ENCODE measurements around the gene APBB1. TPM values are rescaled to one million over a fixed set of nuclear protein-coding genes. Genes with fewer than 3 reads are reported as not detected.

Gene APBB1
- total RNA-seq, 1 experiment from 2014 or later = 12.4 TPM

- CTCF ChIA-PET = interaction anchor here (0.9 kb wide), 1 partner anchor 16 kb away, joined by 3 read pairs; no protein-coding TSS in a partner anchor
- no peaks in the 10 kb centered on the region for H3K9me3 ChIP-seq (ENCODE audit: control insufficient read depth in 1 of 2, insufficient read depth in 1 of 2, low read depth in 1 of 2, low read length in 2 of 2)
- H3K4me3 ChIP-seq (replicated peaks in 1 of 2; ENCODE audit: low read depth in 1 of 2, low read length in 2 of 2) = no peak overlapping the region
- RAD21 ChIA-PET (ENCODE audit: low non-redundant PET in 1 of 2, low total read pairs in 2 of 2, uncharacterized antibody in 2 of 2, unreplicated experiment in 2 of 2) = no interaction called here
- H3K36me3 ChIP-seq (ENCODE audit: control insufficient read depth in 1 of 2, insufficient read depth in 2 of 2, low read length in 2 of 2) = peaks cover 0 to 2% of the 10 kb centered on the region in 2 experiments; a peak in 1 of 4 replicates
- DNase-seq (ENCODE audit: low read depth, low spot score) (no peak), ATAC-seq (no peak)
- H3K9me2 ChIP-seq (ENCODE audit: insufficient read depth) = no peaks in the 10 kb centered on the region
- no peak overlapping the region for H2AFZ ChIP-seq (ENCODE audit: low read depth, low read length, poor library complexity, severe bottlenecking)
- POLR2A ChIA-PET = no interaction called here
- no peak for TF ChIP-seq REST (IDR thresholded peaks at IDR 0.05; ENCODE audit: low read depth)
- TF ChIP-seq MAX (IDR thresholded peaks at IDR 0.05) = no peak
- TF ChIP-seq JUND (IDR thresholded peaks at IDR 0.05) = no peak
- no peaks in the 10 kb centered on the region for H3K27me3 ChIP-seq (ENCODE audit: insufficient read depth, low read length)
- BruUV-seq (replicated peaks) = no TSS peak
- no peak overlapping the region for H3K4me2 ChIP-seq (ENCODE audit: low read length)
- no peaks in the 10 kb centered on the region for H3K79me2 ChIP-seq (ENCODE audit: insufficient read depth, low read length)
- no peak overlapping the region for H3K9ac ChIP-seq (ENCODE audit: low read length)
- H3K27ac ChIP-seq (ENCODE audit: low read depth, low read length) = no peak overlapping the region
- intact Hi-C loops (cut with micrococcal nuclease) = no loop called here
- no peaks in the 10 kb centered on the region for H4K20me1 ChIP-seq (ENCODE audit: insufficient read depth)
- H3K4me1 ChIP-seq (ENCODE audit: control insufficient read depth in 1 of 2, insufficient read depth in 2 of 2, low read length in 2 of 2) = no peaks in the 10 kb centered on the region
These were observed 40.2 kb upstream of the APBB1 start for GRCh38 chr11:6459099-6459450.

GRCh38 chr11:6458352-6459098 is 39.6 kb upstream of the APBB1 start:
- ChIA-PET RAD21 (ENCODE audit: low non-redundant PET in 1 of 2, low total read pairs in 2 of 2, uncharacterized antibody in 2 of 2, unreplicated experiment in 2 of 2) (no interaction called here), CTCF (no interaction called here), POLR2A (no interaction called here)
- H3K4me3 ChIP-seq (replicated peaks in 1 of 2; ENCODE audit: low read depth in 1 of 2, low read length in 2 of 2) = no peak overlapping the region
- peaks cover 0 to 2% of the 10 kb centered on the region in 2 experiments; a peak in 1 of 4 replicates for H3K36me3 ChIP-seq (ENCODE audit: control insufficient read depth in 1 of 2, insufficient read depth in 2 of 2, low read length in 2 of 2)
- H3K9ac ChIP-seq (ENCODE audit: low read length) = no peak overlapping the region
- no peak for DNase-seq (ENCODE audit: low read depth, low spot score)
- H3K4me1 ChIP-seq (ENCODE audit: control insufficient read depth in 1 of 2, insufficient read depth in 2 of 2, low read length in 2 of 2) = no peaks in the 10 kb centered on the region
- ATAC-seq = no peak
- intact Hi-C loops (cut with micrococcal nuclease) = no loop called here
- H4K20me1 ChIP-seq (ENCODE audit: insufficient read depth) = no peaks in the 10 kb centered on the region
- H3K79me2 ChIP-seq (ENCODE audit: insufficient read depth, low read length) = no peaks in the 10 kb centered on the region
- H3K9me3 ChIP-seq (ENCODE audit: control insufficient read depth in 1 of 2, insufficient read depth in 1 of 2, low read depth in 1 of 2, low read length in 2 of 2) = no peaks in the 10 kb centered on the region
- no TSS peak for BruUV-seq (replicated peaks)
- no peaks in the 10 kb centered on the region for H3K9me2 ChIP-seq (ENCODE audit: insufficient read depth)
- no peak overlapping the region for H2AFZ ChIP-seq (ENCODE audit: low read depth, low read length, poor library complexity, severe bottlenecking)
- H3K4me2 ChIP-seq (ENCODE audit: low read length) = no peak overlapping the region
- H3K27me3 ChIP-seq (ENCODE audit: insufficient read depth, low read length) = no peaks in the 10 kb centered on the region
- H3K27ac ChIP-seq (ENCODE audit: low read depth, low read length) = no peak overlapping the region
- TF ChIP-seq MAX (IDR thresholded peaks at IDR 0.05) = no peak
- no peak for TF ChIP-seq CTCF (IDR thresholded peaks at IDR 0.05 in 2 of 3, conservative IDR thresholded peaks at IDR 0.05 in 1 of 3; ENCODE audit: borderline replicate concordance in 1 of 3, insufficient read depth in 1 of 3, low read depth in 2 of 3, low read length in 2 of 3)
- TF ChIP-seq SRF (IDR thresholded peaks at IDR 0.05; ENCODE audit: low read depth) = no peak
- TF ChIP-seq EZH2 (IDR thresholded peaks at IDR 0.05) = no peak
- TF ChIP-seq EZH2phosphoT487 (IDR thresholded peaks at IDR 0.05; ENCODE audit: borderline replicate concordance) = no peak
- no peak for TF ChIP-seq POLR2AphosphoS5 (IDR thresholded peaks at IDR 0.05; ENCODE audit: low read depth, low read length)
- TF ChIP-seq CBX3 (IDR thresholded peaks at IDR 0.05; ENCODE audit: low read depth) = no peak
- TF ChIP-seq POLR2A (IDR thresholded peaks at IDR 0.05; ENCODE audit: borderline replicate concordance, extremely low read depth, insufficient read depth, insufficient read length) = no peak
- no peak for TF ChIP-seq ELF1 (IDR thresholded peaks at IDR 0.05; ENCODE audit: borderline replicate concordance, low read depth)
- TF ChIP-seq JUND (IDR thresholded peaks at IDR 0.05) = no peak
- no peak for TF ChIP-seq CEBPB (IDR thresholded peaks at IDR 0.05; ENCODE audit: low read depth)
- no peak for TF ChIP-seq FOSL1 (IDR thresholded peaks at IDR 0.05; ENCODE audit: low read depth)
- no peak for TF ChIP-seq RAD21 (IDR thresholded peaks at IDR 0.05; ENCODE audit: low read depth)

All from HCT116 (cell line).